PC-3 (cell line): ENCODE data around the gene GALNT1. TPM values are rescaled to one million over a fixed set of nuclear protein-coding genes. Genes with fewer than 3 reads are reported as not detected.
A peak's percentile ranks its signal among the peaks of the same experiment; 100 is the strongest.

ENCODE experiments used
- ATAC-seq: fragments of 200-7000 bp; cut with Tn5 transposase; 2 replicates; pipeline ENCODE4 v1.9.1; 2020; ENCODE audit warnings: mild to moderate bottlenecking, moderate library complexity
- BruUV-seq: library from RNA; stranded (reverse); fragments of 400-500 nt; replicated peaks from 2 replicates; lab custom pipeline; 2021; lab: Mats Ljungman, UMichigan
- CTCF ChIA-PET: fragments of 300-600 bp; sonication (Branson Sonifier 250); formaldehyde crosslinking; loops from one replicate; lab custom pipeline; 2022; ENCODE audit warnings: antibody characterized with exemption; lab: Charles Lee
- POLR2A ChIA-PET: fragments of 300-600 bp; sonication (Branson Sonifier 250); formaldehyde crosslinking; loops from one replicate; lab custom pipeline; 2022; ENCODE audit warnings: antibody characterized with exemption; ENCODE audit not compliant: unreplicated experiment; lab: Charles Lee
- DNase-seq: peaks from one replicate; pipeline ENCODE4 v3.0.0-alpha.2; 2015
- H2AFZ ChIP-seq: fragments of 300-600 bp; sonication (generic); 2 replicates; pipeline ENCODE4 v1.6.0; 2016; ENCODE audit warnings: antibody characterized with exemption, low read length
- H3F3A ChIP-seq: fragments of 300-600 bp; sonication (generic); one replicate; pipeline ENCODE4 v1.6.0; 2017; ENCODE audit warnings: antibody characterized with exemption, low read length, control low read depth, mild to moderate bottlenecking; ENCODE audit not compliant: unreplicated experiment
- H3K27ac ChIP-seq: fragments of 300-600 bp; sonication (generic); 2 replicates; pipeline ENCODE4 v1.5.1; 2016; ENCODE audit warnings: mild to moderate bottlenecking, low read length
- H3K27me3 ChIP-seq: fragments of 300-600 bp; sonication (generic); 2 replicates; pipeline ENCODE4 v1.6.1; 2016; ENCODE audit warnings: low read length, mixed read lengths
- H3K36me3 ChIP-seq: fragments of 300-600 bp; sonication (generic); 2 replicates; pipeline ENCODE4 v1.6.1; 2016; ENCODE audit warnings: low read depth, mixed run types, low read length, mixed read lengths
- H3K4me1 ChIP-seq: fragments of 300-600 bp; sonication (generic); 2 replicates; pipeline ENCODE4 v1.5.1; 2016; ENCODE audit warnings: low read length; ENCODE audit not compliant: insufficient read depth
- H3K4me2 ChIP-seq: fragments of 300-600 bp; sonication (generic); 2 replicates; pipeline ENCODE4 v1.6.0; 2016; ENCODE audit warnings: low read length
- H3K4me3 ChIP-seq: fragments of 300-600 bp; sonication (generic); 2 replicates; pipeline ENCODE4 v1.5.1; 2016; ENCODE audit warnings: mild to moderate bottlenecking, low read length, mixed read lengths
- H3K79me2 ChIP-seq: fragments of 300-600 bp; sonication (generic); 2 replicates; pipeline ENCODE4 v1.6.1; 2017; ENCODE audit warnings: low read length, mixed read lengths
- H3K9ac ChIP-seq: fragments of 300-600 bp; sonication (generic); 2 replicates; pipeline ENCODE4 v1.6.0; 2016; ENCODE audit warnings: mild to moderate bottlenecking, low read length
- H3K9me2 ChIP-seq: fragments of 300-600 bp; sonication (generic); replicated peaks from 2 replicates; pipeline ENCODE4 v1.6.1; 2016; ENCODE audit warnings: mixed run types, low read length, mixed read lengths
- H3K9me3 ChIP-seq: fragments of 300-600 bp; sonication (generic); 2 replicates; pipeline ENCODE4 v1.6.1; 2016; ENCODE audit warnings: low read length, mixed read lengths
- H4K20me1 ChIP-seq: fragments of 300-600 bp; sonication (generic); 2 replicates; pipeline ENCODE4 v1.6.1; 2016; ENCODE audit warnings: low read length, mixed read lengths
- EZH2 ChIP-seq: fragments of 300-600 bp; sonication (generic); IDR thresholded peaks from one replicate; pipeline ENCODE4 v1.6.1; 2017; ENCODE audit warnings: antibody characterized with exemption, mild to moderate bottlenecking, low read length; ENCODE audit not compliant: unreplicated experiment
- EZH2phosphoT487 ChIP-seq: fragments of 300-600 bp; sonication (generic); IDR thresholded peaks from 2 replicates; pipeline ENCODE4 v1.6.1; 2018; ENCODE audit warnings: mild to moderate bottlenecking, antibody characterized with exemption, low read length, borderline replicate concordance
- intact Hi-C: fragments of 100-400 bp; cut with micrococcal nuclease; formaldehyde crosslinking; loops from 2 replicates; pipeline ENCODE4 v1.9.0; 2023
- microRNA-seq: library from miRNA; unstranded; fragments of <30 nt; microRNA quantifications from one replicate; pipeline ENCODE4 v1.1.0, GENCODE V29; 2020; ENCODE audit not compliant: unreplicated experiment
- total RNA-seq: library from RNA; depleted of rRNA; stranded (reverse); fragments of >200 nt; gene quantifications from 2 replicates; pipeline ENCODE4 v1.2.3, GENCODE V29; 2014; rRNA removed
- TF ChIP-seq, protein P1 (sequence below): fragments of 300-600 bp; sonication (generic); conservative IDR thresholded peaks from 2 replicates; pipeline ENCODE4 v1.5.1; 2017; ENCODE audit warnings: antibody characterized with exemption, low read depth, mild to moderate bottlenecking, low read length

The GALNT1 gene
- total RNA-seq, 1 experiment from 2014 or later: 25.0 TPM

DNA sequence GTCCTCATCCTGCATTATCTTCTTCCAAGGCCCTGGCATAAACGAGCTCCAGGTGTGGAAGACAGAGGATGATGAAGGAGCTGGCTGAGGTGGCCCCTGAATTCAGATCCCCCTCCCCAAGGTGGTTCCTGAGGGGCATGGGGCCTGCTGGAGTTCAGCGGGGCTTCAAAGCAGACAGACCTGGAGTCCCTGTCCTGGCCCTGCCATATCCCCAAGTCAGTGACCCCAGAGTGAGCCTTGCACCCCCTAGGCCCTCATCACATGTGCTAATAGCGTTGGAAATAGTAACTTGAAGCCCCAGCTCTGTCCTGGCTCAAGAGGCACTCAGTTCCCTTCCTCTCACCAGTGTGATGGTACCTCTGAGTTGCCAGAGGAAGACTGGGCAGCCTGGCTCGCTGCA lies 172.9 kb downstream of the GALNT1 start:
- Histone ChIP-seq H3K36me3 (no peaks in the 10 kb centered on the region), H3F3A (no peaks in the 10 kb centered on the region), H3K9me2 (no peaks in the 10 kb centered on the region), H3K9me3 (no peaks in the 10 kb centered on the region), H3K9ac (no peak overlapping the region), H3K27ac (no peak overlapping the region), H3K4me1 (no peaks in the 10 kb centered on the region), H3K79me2 (no peaks in the 10 kb centered on the region), H3K4me3 (no peak overlapping the region), H2AFZ (no peak overlapping the region), H4K20me1 (no peaks in the 10 kb centered on the region), H3K4me2 (no peak overlapping the region), H3K27me3 (no peaks in the 10 kb centered on the region)
- ChIA-PET CTCF (interaction anchor here (0.5 kb wide), 1 partner anchor 184 kb away, joined by 3 read pairs; no protein-coding TSS in a partner anchor), POLR2A (no interaction called here)
- ATAC-seq (no peak), DNase-seq (no peak)
- no TSS peak for BruUV-seq
- intact Hi-C loops: no loop called here
- TF ChIP-seq EZH2 (no peak), EZH2phosphoT487 (no peak)
- TF ChIP-seq, protein P1, sequence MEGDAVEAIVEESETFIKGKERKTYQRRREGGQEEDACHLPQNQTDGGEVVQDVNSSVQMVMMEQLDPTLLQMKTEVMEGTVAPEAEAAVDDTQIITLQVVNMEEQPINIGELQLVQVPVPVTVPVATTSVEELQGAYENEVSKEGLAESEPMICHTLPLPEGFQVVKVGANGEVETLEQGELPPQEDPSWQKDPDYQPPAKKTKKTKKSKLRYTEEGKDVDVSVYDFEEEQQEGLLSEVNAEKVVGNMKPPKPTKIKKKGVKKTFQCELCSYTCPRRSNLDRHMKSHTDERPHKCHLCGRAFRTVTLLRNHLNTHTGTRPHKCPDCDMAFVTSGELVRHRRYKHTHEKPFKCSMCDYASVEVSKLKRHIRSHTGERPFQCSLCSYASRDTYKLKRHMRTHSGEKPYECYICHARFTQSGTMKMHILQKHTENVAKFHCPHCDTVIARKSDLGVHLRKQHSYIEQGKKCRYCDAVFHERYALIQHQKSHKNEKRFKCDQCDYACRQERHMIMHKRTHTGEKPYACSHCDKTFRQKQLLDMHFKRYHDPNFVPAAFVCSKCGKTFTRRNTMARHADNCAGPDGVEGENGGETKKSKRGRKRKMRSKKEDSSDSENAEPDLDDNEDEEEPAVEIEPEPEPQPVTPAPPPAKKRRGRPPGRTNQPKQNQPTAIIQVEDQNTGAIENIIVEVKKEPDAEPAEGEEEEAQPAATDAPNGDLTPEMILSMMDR: no peak

DNA sequence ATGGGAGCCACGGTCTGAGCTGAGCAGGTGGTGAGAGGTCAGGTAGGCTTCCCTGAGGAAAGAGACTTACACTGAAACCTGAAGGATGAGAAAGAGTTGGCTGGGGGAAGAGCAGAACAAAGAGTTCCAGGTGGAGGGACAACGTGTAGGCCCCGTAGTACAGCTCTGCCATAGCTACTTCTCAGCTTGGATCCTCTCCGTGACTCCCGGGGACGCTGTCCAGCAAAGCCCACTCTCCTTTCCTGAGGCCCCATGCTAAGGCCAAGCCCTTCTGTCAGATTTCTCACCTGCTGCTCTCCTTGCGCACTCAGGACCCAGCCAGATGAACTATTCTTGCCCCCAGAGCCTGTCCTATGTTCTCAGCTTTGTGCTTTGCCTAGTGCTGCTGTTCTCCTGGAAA lies 173.8 kb downstream of the GALNT1 start:
- no peak for TF ChIP-seq EZH2phosphoT487
- TF ChIP-seq EZH2: no peak
- H3K27ac ChIP-seq: no peak overlapping the region
- no peak for ATAC-seq
- no peaks in the 10 kb centered on the region for H3K36me3 ChIP-seq
- no peaks in the 10 kb centered on the region for H3K9me2 ChIP-seq
- intact Hi-C loops: loop anchor here (5.0 kb wide), 1 partner anchor 527 kb away; no protein-coding TSS in a partner anchor
- no peaks in the 10 kb centered on the region for H3K4me1 ChIP-seq
- no peak overlapping the region for H2AFZ ChIP-seq
- H3F3A ChIP-seq: no peaks in the 10 kb centered on the region
- DNase-seq: no peak
- no peaks in the 10 kb centered on the region for H3K27me3 ChIP-seq
- H3K9ac ChIP-seq: no peak overlapping the region
- no peaks in the 10 kb centered on the region for H3K9me3 ChIP-seq
- no peaks in the 10 kb centered on the region for H4K20me1 ChIP-seq
- ChIA-PET POLR2A (no interaction called here), CTCF (interaction anchor here (1.4 kb wide), 1 partner anchor 369 kb away, joined by 5 read pairs; no protein-coding TSS in a partner anchor)
- BruUV-seq: no TSS peak
- H3K4me2 ChIP-seq: no peak overlapping the region
- no peaks in the 10 kb centered on the region for H3K79me2 ChIP-seq
- no peak overlapping the region for H3K4me3 ChIP-seq

DNA sequence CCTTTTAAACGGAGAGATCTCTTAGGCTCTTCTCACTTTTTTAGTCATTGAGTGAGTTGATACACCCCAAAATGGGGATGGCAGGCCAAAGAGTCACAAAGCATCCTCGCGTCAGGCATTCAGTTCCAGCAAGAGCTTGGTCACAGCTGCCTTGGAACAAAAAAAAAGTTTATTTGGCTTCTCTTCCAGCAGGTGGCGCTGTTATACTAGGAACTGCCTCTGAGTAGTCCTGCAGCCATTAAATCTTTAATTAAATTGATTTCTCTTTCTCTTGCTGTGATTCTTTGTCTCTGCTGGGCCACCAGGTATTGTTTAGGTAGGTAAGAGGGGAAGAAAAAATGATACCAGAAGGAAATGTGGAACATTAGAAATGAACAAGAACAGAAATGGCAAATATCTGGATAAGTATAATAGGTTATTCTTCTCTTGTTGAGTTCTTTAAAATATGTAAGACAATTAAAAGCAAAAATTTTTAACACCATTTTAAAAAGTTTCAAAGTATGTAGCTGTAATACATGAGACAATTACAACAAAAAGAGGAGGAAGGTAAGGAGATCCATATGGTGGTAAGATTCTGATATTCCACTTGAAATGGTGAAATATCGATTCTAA lies 175.1 kb downstream of the GALNT1 start:
- Histone ChIP-seq H3K27me3 (no peaks in the 10 kb centered on the region), H3F3A (no peaks in the 10 kb centered on the region), H3K4me3 (no peak overlapping the region), H3K9me2 (no peaks in the 10 kb centered on the region), H2AFZ (no peak overlapping the region), H4K20me1 (no peaks in the 10 kb centered on the region), H3K9ac (no peak overlapping the region), H3K79me2 (no peaks in the 10 kb centered on the region), H3K4me2 (no peak overlapping the region), H3K27ac (no peak overlapping the region), H3K4me1 (no peaks in the 10 kb centered on the region), H3K36me3 (no peaks in the 10 kb centered on the region), H3K9me3 (no peaks in the 10 kb centered on the region)
- BruUV-seq: no TSS peak
- TF ChIP-seq EZH2: no peak
- TF ChIP-seq, protein P1: peak; percentile 66
- peak; percentile 51 for DNase-seq
- ChIA-PET CTCF (interaction anchor here (0.8 to 1.4 kb wide), 3 partner anchors 171 to 370 kb away, joined by 3 to 5 read pairs (median 3); no protein-coding TSS in a partner anchor), POLR2A (interaction anchor here (0.6 kb wide), 2 partner anchors 357 to 827 kb away, joined by 3 to 4 read pairs; no protein-coding TSS in a partner anchor)
- intact Hi-C loops: loop anchor here (1.0 to 5.0 kb wide), 3 partner anchors 194 to 526 kb away; partner anchors contain the start of gene RMP24
- ATAC-seq: peak; percentile 73

Small RNAs within 50 kb of the gene (microRNA-seq; reads per million reads assigned to microRNA genes)
- not detected for gene MIR3975

Other genes with a start within 250 kb of the GALNT1 start
- gene ZNF24, start 237.3 kb upstream of the GALNT1 start, total RNA-seq: 10.4 and 11.0 TPM in 2 replicates
- 0.40 and 0.95 TPM in 2 replicates for gene ZNF396, start 204.4 kb upstream of the GALNT1 start, total RNA-seq
- gene INO80C, start 83.8 kb upstream of the GALNT1 start, total RNA-seq: 6.8 and 16.1 TPM in 2 replicates